ENCODE results near the gene FBXW2. TPM values are rescaled to one million over a fixed set of nuclear protein-coding genes. Genes with fewer than 3 reads are reported as not detected.

The FBXW2 gene
- total RNA-seq, 2 experiments from 2014 or later, result 90.0 to 90.7 TPM

GRCh38 chr9:120736881-120737280, 56.3 kb downstream of the FBXW2 start:
- Mint-ChIP-seq H3K4me1 (peaks cover 2% of the 10 kb centered on the region), H3K27me3 (peaks cover 2% of the 10 kb centered on the region), H3K27ac (no peak overlapping the region), H3K9me3 (no peaks in the 10 kb centered on the region), H3K4me3 (no peak overlapping the region), H3K36me3 (ENCODE audit: low read depth) (no peaks in the 10 kb centered on the region)
- CTCF ChIA-PET, result interaction anchor here (1.1 to 1.8 kb wide), 2 partner anchors 9 to 117 kb away, joined by 3 to 5 read pairs; no protein-coding TSS in a partner anchor
- no peak for DNase-seq
- POLR2A ChIA-PET, result no interaction called here

- Mint-ChIP-seq H3K4me1 (peaks cover 2% of the 10 kb centered on the region), H3K27me3 (no peaks in the 10 kb centered on the region), H3K36me3 (ENCODE audit: low read depth) (no peaks in the 10 kb centered on the region), H3K27ac (no peak overlapping the region), H3K4me3 (no peak overlapping the region), H3K9me3 (no peaks in the 10 kb centered on the region)
- ChIA-PET CTCF (interaction anchor here (0.9 to 1.8 kb wide), 5 partner anchors 10 to 336 kb away, joined by 3 to 5 read pairs (median 3); no protein-coding TSS in a partner anchor), POLR2A (no interaction called here)
- no peak for DNase-seq
Observed at GRCh38 chr9:120735415-120736126, 57.6 kb downstream of the FBXW2 start.

GRCh38 chr9:120734607-120735410, 58.4 kb downstream of the FBXW2 start:
- Mint-ChIP-seq H3K27ac (no peak overlapping the region), H3K4me1 (peaks cover 2% of the 10 kb centered on the region), H3K36me3 (ENCODE audit: low read depth) (no peaks in the 10 kb centered on the region), H3K9me3 (no peaks in the 10 kb centered on the region), H3K27me3 (no peaks in the 10 kb centered on the region), H3K4me3 (no peak overlapping the region)
- POLR2A ChIA-PET, result no interaction called here
- CTCF ChIA-PET, result interaction anchor here (1.4 to 1.8 kb wide), 2 partner anchors 16 to 336 kb away, joined by 3 to 4 read pairs; no protein-coding TSS in a partner anchor
- no peak for DNase-seq

- Mint-ChIP-seq H3K27me3 (no peaks in the 10 kb centered on the region), H3K4me3 (no peak overlapping the region), H3K36me3 (ENCODE audit: low read depth) (no peaks in the 10 kb centered on the region), H3K27ac (no peak overlapping the region), H3K9me3 (no peaks in the 10 kb centered on the region), H3K4me1 (peaks cover 7% of the 10 kb centered on the region)
- CTCF ChIA-PET, result no interaction called here
- no peak for DNase-seq
- POLR2A ChIA-PET, result no interaction called here
Observed at GRCh38 chr9:120733190-120733589, 60.0 kb downstream of the FBXW2 start.

- ChIA-PET POLR2A (interaction anchor here (1.1 kb wide), 1 partner anchor 16 kb away, joined by 3 read pairs; the partner anchor contains the start of gene MEGF9), CTCF (interaction anchor here (0.6 to 1.4 kb wide), 4 partner anchors 8 to 335 kb away, joined by 3 to 7 read pairs (median 4); no protein-coding TSS in a partner anchor)
- DNase-seq, result no peak
- Mint-ChIP-seq H3K9me3 (no peaks in the 10 kb centered on the region), H3K4me3 (no peak overlapping the region), H3K27me3 (no peaks in the 10 kb centered on the region), H3K27ac (no peak overlapping the region), H3K36me3 (ENCODE audit: low read depth) (no peaks in the 10 kb centered on the region), H3K4me1 (peaks cover 19% of the 10 kb centered on the region)
Observed at GRCh38 chr9:120730654-120731514, 62.3 kb downstream of the FBXW2 start.

GRCh38 chr9:120729791-120730241, 63.4 kb downstream of the FBXW2 start:
- no peak for DNase-seq
- Mint-ChIP-seq H3K36me3 (ENCODE audit: low read depth) (no peaks in the 10 kb centered on the region), H3K4me3 (no peak overlapping the region), H3K9me3 (no peaks in the 10 kb centered on the region), H3K4me1 (peaks cover 21% of the 10 kb centered on the region), H3K27me3 (no peaks in the 10 kb centered on the region), H3K27ac (no peak overlapping the region)
- ChIA-PET CTCF (interaction anchor here (0.7 to 1.4 kb wide), 4 partner anchors 10 to 55 kb away, joined by 3 to 4 read pairs (median 4); partner anchors contain the start of gene MEGF9), POLR2A (interaction anchor here (0.6 kb wide), 1 partner anchor 14 kb away, joined by 4 read pairs; no protein-coding TSS in a partner anchor)

- Mint-ChIP-seq H3K9me3 (no peaks in the 10 kb centered on the region), H3K27ac (no peak overlapping the region), H3K4me1 (peaks cover 19% of the 10 kb centered on the region), H3K27me3 (no peaks in the 10 kb centered on the region), H3K36me3 (ENCODE audit: low read depth) (no peaks in the 10 kb centered on the region), H3K4me3 (no peak overlapping the region)
- DNase-seq, result no peak
- CTCF ChIA-PET, result interaction anchor here (1.0 kb wide), 1 partner anchor 14 kb away, joined by 3 read pairs; no protein-coding TSS in a partner anchor
- POLR2A ChIA-PET, result interaction anchor here (1.0 to 1.1 kb wide), 2 partner anchors 9 to 11 kb away, joined by 3 read pairs; no protein-coding TSS in a partner anchor
Observed at GRCh38 chr9:120726484-120726883, 66.7 kb downstream of the FBXW2 start.

- no peak for DNase-seq
- H3K27ac Mint-ChIP-seq, result no peak overlapping the region
- H3K9me3 Mint-ChIP-seq, result no peaks in the 10 kb centered on the region
- H3K36me3 Mint-ChIP-seq (ENCODE audit: low read depth), result no peaks in the 10 kb centered on the region
- POLR2A ChIA-PET, result interaction anchor here (1.0 to 1.1 kb wide), 2 partner anchors 9 to 11 kb away, joined by 3 read pairs; no protein-coding TSS in a partner anchor
- H3K4me1 Mint-ChIP-seq, result peaks cover 19% of the 10 kb centered on the region
- CTCF ChIA-PET, result interaction anchor here (1.0 kb wide), 1 partner anchor 14 kb away, joined by 3 read pairs; no protein-coding TSS in a partner anchor
- H3K4me3 Mint-ChIP-seq, result no peak overlapping the region
- no peaks in the 10 kb centered on the region for H3K27me3 Mint-ChIP-seq
Observed at GRCh38 chr9:120725907-120726306, 67.3 kb downstream of the FBXW2 start.

- CTCF ChIA-PET, result no interaction called here
- POLR2A ChIA-PET, result no interaction called here
Observed at GRCh38 chr9:120724757-120725400, 68.3 kb downstream of the FBXW2 start.

GRCh38 chr9:120723565-120723964, 69.7 kb downstream of the FBXW2 start:
- Mint-ChIP-seq H3K4me3 (no peak overlapping the region), H3K27me3 (no peaks in the 10 kb centered on the region), H3K27ac (no peak overlapping the region), H3K36me3 (ENCODE audit: low read depth) (no peaks in the 10 kb centered on the region), H3K4me1 (peaks cover 13% of the 10 kb centered on the region), H3K9me3 (no peaks in the 10 kb centered on the region)
- CTCF ChIA-PET, result interaction anchor here (0.6 kb wide), 1 partner anchor 76 kb away, joined by 3 read pairs; no protein-coding TSS in a partner anchor
- DNase-seq, result no peak
- POLR2A ChIA-PET, result no interaction called here

More at GRCh38 chr9:120724757-120725400, 68.3 kb downstream of the FBXW2 start:
- Mint-ChIP-seq H3K4me3 (no peak overlapping the region), H3K27me3 (no peaks in the 10 kb centered on the region), H3K4me1 (peaks cover 19% of the 10 kb centered on the region), H3K27ac (no peak overlapping the region), H3K9me3 (no peaks in the 10 kb centered on the region), H3K36me3 (ENCODE audit: low read depth) (no peaks in the 10 kb centered on the region)
- DNase-seq, result no peak

GRCh38 chr9:120720404-120720803, 72.8 kb downstream of the FBXW2 start:
- no peaks in the 10 kb centered on the region for H3K36me3 Mint-ChIP-seq (ENCODE audit: low read depth)
- no peak for DNase-seq
- H3K27me3 Mint-ChIP-seq, result no peaks in the 10 kb centered on the region
- CTCF ChIA-PET, result interaction anchor here (0.5 kb wide), 1 partner anchor 622 kb away, joined by 3 read pairs; no protein-coding TSS in a partner anchor
- peaks cover 4% of the 10 kb centered on the region for H3K4me1 Mint-ChIP-seq
- H3K9me3 Mint-ChIP-seq, result no peaks in the 10 kb centered on the region
- H3K4me3 Mint-ChIP-seq, result no peak overlapping the region
- H3K27ac Mint-ChIP-seq, result no peak overlapping the region
- POLR2A ChIA-PET, result no interaction called here

GRCh38 chr9:120718316-120718715, 74.9 kb downstream of the FBXW2 start:
- DNase-seq, result no peak
- Mint-ChIP-seq H3K4me3 (no peak overlapping the region), H3K36me3 (ENCODE audit: low read depth) (no peaks in the 10 kb centered on the region), H3K9me3 (no peaks in the 10 kb centered on the region), H3K27me3 (no peaks in the 10 kb centered on the region), H3K27ac (no peak overlapping the region), H3K4me1 (peaks cover 8% of the 10 kb centered on the region)
- POLR2A ChIA-PET, result interaction anchor here (1.4 to 1.9 kb wide), 2 partner anchors 95 to 132 kb away, joined by 3 to 5 read pairs; no protein-coding TSS in a partner anchor
- CTCF ChIA-PET, result interaction anchor here (0.8 to 2.0 kb wide), 4 partner anchors 17 to 218 kb away, joined by 3 to 4 read pairs (median 4); no protein-coding TSS in a partner anchor

Data from activated CD4-positive, alpha-beta memory T cell treated with anti-CD3 and anti-CD28 coated beads, Interleukin-2, amount 10 ng/mL, durations not matched to agents 7 days and 5 days (primary cell).